GM18858 (cell line): Measurements from ENCODE around the gene POTEF.
A peak's percentile ranks its signal among the peaks of the same experiment; 100 is the strongest.
"Not testable (repeated sequence)": the region's sequence is repeated elsewhere in the genome, so short reads cannot be mapped to it uniquely, and the experiment has no call there.

ENCODE experiments used
- ATAC-seq: cut with Tn5 transposase; IDR thresholded peaks from one replicate; pipeline ENCODE4 v1.9.1; 2021; ENCODE audit not compliant: unreplicated experiment

POTEF gene

GRCh38 chr2:130152816-130153595, 24.0 kb upstream of the POTEF start:
- ATAC-seq, result no peak

- not testable (repeated sequence) for ATAC-seq
These were observed 23.3 kb upstream of the POTEF start for GRCh38 chr2:130152136-130152815.

- ATAC-seq, result not testable (repeated sequence)
These were observed 22.1 kb upstream of the POTEF start for GRCh38 chr2:130151145-130151512.

GRCh38 chr2:130150181-130151144, 21.4 kb upstream of the POTEF start:
- no peak for ATAC-seq

- not testable (repeated sequence) for ATAC-seq
These were observed 19.5 kb upstream of the POTEF start for GRCh38 chr2:130148515-130148914.

- peak; percentile 89 for ATAC-seq
These were observed 16.0 kb upstream of the POTEF start, which contains the start of gene CCDC74B for GRCh38 chr2:130145006-130145414. Gene CCDC74B (minus strand): TSS chr2:130145112. CDS start chr2:130144996, 116 bp downstream.

GRCh38 chr2:130143266-130144039, 14.4 kb upstream of the POTEF start:
- peak; percentile 37 for ATAC-seq

GRCh38 chr2:130142396-130143265, 13.6 kb upstream of the POTEF start:
- ATAC-seq, result not testable (repeated sequence)

GRCh38 chr2:130141645-130142370, 12.8 kb upstream of the POTEF start:
- not testable (repeated sequence) for ATAC-seq

GRCh38 chr2:130141002-130141401, 12.0 kb upstream of the POTEF start:
- ATAC-seq, result not testable (repeated sequence)

- ATAC-seq, result not testable (repeated sequence)
These were observed 11.5 kb upstream of the POTEF start for GRCh38 chr2:130140516-130140915.

- ATAC-seq, result not testable (repeated sequence)
These were observed 10.6 kb upstream of the POTEF start for GRCh38 chr2:130139331-130140280.

GRCh38 chr2:130138841-130139251, 9.8 kb upstream of the POTEF start:
- ATAC-seq, result not testable (repeated sequence)

GRCh38 chr2:130138326-130138725, 9.3 kb upstream of the POTEF start:
- ATAC-seq, result not testable (repeated sequence)

- not testable (repeated sequence) for ATAC-seq
These were observed 8.1 kb upstream of the POTEF start for GRCh38 chr2:130137118-130137517.

GRCh38 chr2:130136546-130136945, 7.5 kb upstream of the POTEF start:
- ATAC-seq, result not testable (repeated sequence)
